ENCODE results near the gene TBC1D10A.

DNA sequence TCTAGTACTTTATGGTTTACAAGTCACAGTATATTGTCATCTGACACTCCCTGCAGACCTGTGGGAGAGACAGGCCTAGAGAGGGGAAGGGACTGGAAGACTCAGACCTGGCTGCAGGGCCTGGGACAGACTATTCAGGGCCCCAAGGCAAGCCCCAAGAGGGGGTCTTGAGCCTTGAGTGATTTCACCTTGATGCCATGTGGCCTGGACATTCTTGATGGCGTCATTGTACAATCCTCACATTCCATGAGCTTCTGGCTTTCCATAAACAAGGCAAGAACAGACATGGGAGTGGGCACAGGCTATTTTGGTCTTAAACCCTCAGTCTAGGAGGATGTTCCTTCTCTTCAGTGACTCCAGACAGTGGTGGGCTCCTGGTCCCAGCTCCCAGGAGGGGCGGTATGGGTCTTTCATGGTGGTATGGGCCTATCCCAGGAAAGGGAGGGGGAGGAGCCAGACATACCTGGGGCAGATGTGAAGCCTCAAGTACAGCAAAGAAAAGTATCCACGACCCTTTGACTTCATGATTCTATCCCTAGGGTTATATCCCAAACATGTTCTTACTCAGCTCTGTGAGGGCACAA, 1.8 kb upstream of the TBC1D10A start:
- TF ChIP-seq, protein P1, sequence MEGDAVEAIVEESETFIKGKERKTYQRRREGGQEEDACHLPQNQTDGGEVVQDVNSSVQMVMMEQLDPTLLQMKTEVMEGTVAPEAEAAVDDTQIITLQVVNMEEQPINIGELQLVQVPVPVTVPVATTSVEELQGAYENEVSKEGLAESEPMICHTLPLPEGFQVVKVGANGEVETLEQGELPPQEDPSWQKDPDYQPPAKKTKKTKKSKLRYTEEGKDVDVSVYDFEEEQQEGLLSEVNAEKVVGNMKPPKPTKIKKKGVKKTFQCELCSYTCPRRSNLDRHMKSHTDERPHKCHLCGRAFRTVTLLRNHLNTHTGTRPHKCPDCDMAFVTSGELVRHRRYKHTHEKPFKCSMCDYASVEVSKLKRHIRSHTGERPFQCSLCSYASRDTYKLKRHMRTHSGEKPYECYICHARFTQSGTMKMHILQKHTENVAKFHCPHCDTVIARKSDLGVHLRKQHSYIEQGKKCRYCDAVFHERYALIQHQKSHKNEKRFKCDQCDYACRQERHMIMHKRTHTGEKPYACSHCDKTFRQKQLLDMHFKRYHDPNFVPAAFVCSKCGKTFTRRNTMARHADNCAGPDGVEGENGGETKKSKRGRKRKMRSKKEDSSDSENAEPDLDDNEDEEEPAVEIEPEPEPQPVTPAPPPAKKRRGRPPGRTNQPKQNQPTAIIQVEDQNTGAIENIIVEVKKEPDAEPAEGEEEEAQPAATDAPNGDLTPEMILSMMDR (IDR thresholded peaks at IDR 0.05), result no peak
- no peak for TF ChIP-seq ZFX (IDR thresholded peaks at IDR 0.05; ENCODE audit: borderline replicate concordance)

All from 22Rv1 (cell line).